Naive B cell (primary cell): ENCODE data around the gene FAIM2. TPM values are rescaled to one million over a fixed set of nuclear protein-coding genes. Genes with fewer than 3 reads are reported as not detected.
A peak's percentile ranks its signal among the peaks of the same experiment; 100 is the strongest.

ENCODE experiments used
- ATAC-seq, 2 donors: fragments of 150-1000 bp; cut with Tn5 transposase; 2 replicates each; pipeline ENCODE4 v1.10.0; 2021; ENCODE audit warnings: low read depth in 2 of 2, mild to moderate bottlenecking in 2 of 2, moderate library complexity in 2 of 2
- DNase-seq: peaks from one replicate; pipeline ENCODE4 v3.0.0; 2022
- H3K27ac Mint-ChIP-seq, 6 donors: one replicate each; pipeline ENCODE4 v1.8.0; 2020 to 2022; ENCODE audit warnings: mild to moderate bottlenecking in 6 of 6, mixed read lengths in 6 of 6, moderate library complexity in 5 of 6, inconsistent platforms in 2 of 6
- H3K27me3 Mint-ChIP-seq, 3 donors: one replicate each; pipeline ENCODE4 v1.8.0; 2021 to 2022; ENCODE audit warnings: mixed read lengths in 3 of 3, mild to moderate bottlenecking in 1 of 3
- H3K36me3 Mint-ChIP-seq, 2 donors: one replicate each; pipeline ENCODE4 v1.8.0; 2020 to 2022; ENCODE audit warnings: mixed read lengths in 2 of 2, inconsistent platforms in 1 of 2, mild to moderate bottlenecking in 1 of 2
- H3K4me1 Mint-ChIP-seq, 3 donors: one replicate each; pipeline ENCODE4 v1.8.0; 2020 to 2022; ENCODE audit warnings: mixed read lengths in 3 of 3, inconsistent platforms in 1 of 3, mild to moderate bottlenecking in 1 of 3, moderate library complexity in 1 of 3
- H3K4me3 Mint-ChIP-seq, 8 donors: one replicate each; pipeline ENCODE4 v1.8.0; 2020 to 2022; ENCODE audit warnings: mild to moderate bottlenecking in 8 of 8, mixed read lengths in 8 of 8, moderate library complexity in 8 of 8, inconsistent platforms in 2 of 8
- H3K9me3 Mint-ChIP-seq, 7 donors: one replicate each; pipeline ENCODE4 v1.8.0; 2020 to 2022; ENCODE audit warnings: mixed read lengths in 7 of 7, mild to moderate bottlenecking in 5 of 7, inconsistent platforms in 2 of 7, moderate library complexity in 1 of 7
- polyA plus RNA-seq, 6 donors: library from polyadenylated mRNA; unstranded; fragments of 300-500 nt; fragmentation: Illumina TruSeq; gene quantifications; one replicate each; pipeline ENCODE4 v1.2.3, GENCODE V29; 2021; ENCODE audit warnings: low read depth in 6 of 6

FAIM2 gene
- polyA plus RNA-seq, 6 donors from 2014 or later = not detected

- no peak overlapping the region for H3K27ac Mint-ChIP-seq
- peaks cover 16 to 24% (median 21%) of the 10 kb centered on the region in 3 donors for H3K4me1 Mint-ChIP-seq
- H3K4me3 Mint-ChIP-seq = peak overlapping the region in 1 of 8 donors; percentile 41
- no peaks in the 10 kb centered on the region for H3K9me3 Mint-ChIP-seq
- H3K27me3 Mint-ChIP-seq = peaks cover 0 to 5% (median 0%) of the 10 kb centered on the region in 3 donors
- ATAC-seq (no peak), DNase-seq (no peak)
- no peaks in the 10 kb centered on the region for H3K36me3 Mint-ChIP-seq
These were observed 72.0 kb downstream of the FAIM2 start for GRCh38 chr12:49831717-49832116.

GRCh38 chr12:49828133-49829091 lies 75.3 kb downstream of the FAIM2 start, which contains the start of gene NCKAP5L:
Gene NCKAP5L, minus strand, starts transcription at chr12:49828413. Its CDS starts 24,369 bp downstream, at chr12:49804044.
- peak within 1 kb of the TSS; percentile 57 to 99 (median 98) for H3K27ac Mint-ChIP-seq
- DNase-seq (peak; percentile 91), ATAC-seq (peak; percentile 92)
- H3K27me3 Mint-ChIP-seq = peaks cover 0 to 5% (median 0%) of the 10 kb centered on the region in 3 donors
- H3K36me3 Mint-ChIP-seq = no peaks in the 10 kb centered on the region
- H3K4me1 Mint-ChIP-seq = peaks cover 30 to 47% (median 40%) of the 10 kb centered on the region in 3 donors
- peak within 1 kb of the TSS; percentile 88 to 100 (median 98) for H3K4me3 Mint-ChIP-seq
- no peaks in the 10 kb centered on the region for H3K9me3 Mint-ChIP-seq

- H3K4me1 Mint-ChIP-seq = peaks cover 30 to 47% (median 40%) of the 10 kb centered on the region in 3 donors
- H3K9me3 Mint-ChIP-seq = no peaks in the 10 kb centered on the region
- peak overlapping the region in 2 of 6 donors; percentile 42 to 86 for H3K27ac Mint-ChIP-seq
- peaks cover 0 to 3% (median 0%) of the 10 kb centered on the region in 3 donors for H3K27me3 Mint-ChIP-seq
- ATAC-seq = peak in 1 of 2 donors; percentile 3
- peak; percentile 28 for DNase-seq
- H3K4me3 Mint-ChIP-seq = peak overlapping the region; percentile 82 to 100 (median 94)
- no peaks in the 10 kb centered on the region for H3K36me3 Mint-ChIP-seq
These were observed 76.2 kb downstream of the FAIM2 start for GRCh38 chr12:49827401-49828099.

GRCh38 chr12:49827051-49827400 lies 76.7 kb downstream of the FAIM2 start:
- H3K27me3 Mint-ChIP-seq = no peaks in the 10 kb centered on the region
- DNase-seq (no peak), ATAC-seq (no peak)
- peaks cover 30 to 47% (median 40%) of the 10 kb centered on the region in 3 donors for H3K4me1 Mint-ChIP-seq
- H3K36me3 Mint-ChIP-seq = no peaks in the 10 kb centered on the region
- H3K4me3 Mint-ChIP-seq = peak overlapping the region; percentile 82 to 99 (median 90)
- H3K27ac Mint-ChIP-seq = peak overlapping the region in 3 of 6 donors; percentile 54 to 86 (median 63)
- H3K9me3 Mint-ChIP-seq = no peaks in the 10 kb centered on the region

GRCh38 chr12:49825971-49826421 lies 77.7 kb downstream of the FAIM2 start:
- peak overlapping the region in 1 of 8 donors; percentile 88 for H3K4me3 Mint-ChIP-seq
- no peak for DNase-seq
- H3K27me3 Mint-ChIP-seq = no peaks in the 10 kb centered on the region
- peak overlapping the region in 1 of 6 donors; percentile 18 for H3K27ac Mint-ChIP-seq
- H3K9me3 Mint-ChIP-seq = no peaks in the 10 kb centered on the region
- peaks cover 33 to 51% (median 49%) of the 10 kb centered on the region in 3 donors for H3K4me1 Mint-ChIP-seq
- no peak for ATAC-seq
- no peaks in the 10 kb centered on the region for H3K36me3 Mint-ChIP-seq

- no peak for ATAC-seq
- Mint-ChIP-seq H3K4me3 (peak overlapping the region in 3 of 8 donors; percentile 38 to 78 (median 42)), H3K4me1 (peaks cover 36 to 56% (median 54%) of the 10 kb centered on the region in 3 donors), H3K27ac (peak overlapping the region in 3 of 6 donors; percentile 18 to 60 (median 31)), H3K36me3 (no peaks in the 10 kb centered on the region), H3K9me3 (no peaks in the 10 kb centered on the region), H3K27me3 (no peaks in the 10 kb centered on the region)
- no peak for DNase-seq
These were observed 78.2 kb downstream of the FAIM2 start for GRCh38 chr12:49825360-49825970.

- no peak for ATAC-seq
- H3K27ac Mint-ChIP-seq = peak overlapping the region in 4 of 6 donors; percentile 21 to 82 (median 46)
- no peaks in the 10 kb centered on the region for H3K27me3 Mint-ChIP-seq
These were observed 78.8 kb downstream of the FAIM2 start for GRCh38 chr12:49824895-49825294.

GRCh38 chr12:49824416-49824815 lies 79.3 kb downstream of the FAIM2 start:
- Mint-ChIP-seq H3K27me3 (no peaks in the 10 kb centered on the region), H3K4me3 (peak overlapping the region in 1 of 8 donors; percentile 62), H3K27ac (peak overlapping the region in 1 of 6 donors; percentile 66), H3K9me3 (no peaks in the 10 kb centered on the region), H3K4me1 (peaks cover 35 to 60% (median 55%) of the 10 kb centered on the region in 3 donors), H3K36me3 (no peaks in the 10 kb centered on the region)
- ATAC-seq (no peak), DNase-seq (no peak)

More at GRCh38 chr12:49824895-49825294, 78.8 kb downstream of the FAIM2 start:
- H3K4me1 Mint-ChIP-seq = peaks cover 36 to 56% (median 56%) of the 10 kb centered on the region in 3 donors
- H3K36me3 Mint-ChIP-seq = no peaks in the 10 kb centered on the region
- no peaks in the 10 kb centered on the region for H3K9me3 Mint-ChIP-seq
- no peak for DNase-seq
- H3K4me3 Mint-ChIP-seq = peak overlapping the region in 2 of 8 donors; percentile 16 to 30

GRCh38 chr12:49823951-49824350 lies 79.7 kb downstream of the FAIM2 start:
- ATAC-seq = no peak
- Mint-ChIP-seq H3K27me3 (no peaks in the 10 kb centered on the region), H3K9me3 (no peaks in the 10 kb centered on the region), H3K27ac (no peak overlapping the region), H3K4me1 (peaks cover 31 to 58% (median 51%) of the 10 kb centered on the region in 3 donors), H3K36me3 (no peaks in the 10 kb centered on the region), H3K4me3 (peak overlapping the region in 1 of 8 donors; percentile 62)
- DNase-seq = no peak

GRCh38 chr12:49823350-49823749 lies 80.3 kb downstream of the FAIM2 start:
- H3K4me1 Mint-ChIP-seq = peaks cover 27 to 52% (median 45%) of the 10 kb centered on the region in 3 donors
- no peaks in the 10 kb centered on the region for H3K36me3 Mint-ChIP-seq
- ATAC-seq (no peak), DNase-seq (no peak)
- H3K27ac Mint-ChIP-seq = peak overlapping the region in 1 of 6 donors; percentile 42
- no peaks in the 10 kb centered on the region for H3K27me3 Mint-ChIP-seq
- H3K4me3 Mint-ChIP-seq = no peak overlapping the region
- no peaks in the 10 kb centered on the region for H3K9me3 Mint-ChIP-seq

- ATAC-seq = no peak
These were observed 82.1 kb downstream of the FAIM2 start for GRCh38 chr12:49821373-49822287.

GRCh38 chr12:49819786-49820185 lies 83.9 kb downstream of the FAIM2 start:
- no peak overlapping the region for H3K4me3 Mint-ChIP-seq
- peak overlapping the region in 2 of 6 donors; percentile 62 to 73 for H3K27ac Mint-ChIP-seq
- no peak for ATAC-seq

More at GRCh38 chr12:49821373-49822287, 82.1 kb downstream of the FAIM2 start:
- Mint-ChIP-seq H3K9me3 (no peaks in the 10 kb centered on the region), H3K27me3 (no peaks in the 10 kb centered on the region), H3K36me3 (no peaks in the 10 kb centered on the region), H3K4me1 (peaks cover 19 to 41% (median 32%) of the 10 kb centered on the region in 3 donors), H3K27ac (peak overlapping the region in 3 of 6 donors; percentile 22 to 73 (median 50)), H3K4me3 (peak overlapping the region in 2 of 8 donors; percentile 32 to 36)
- DNase-seq = no peak

More at GRCh38 chr12:49819786-49820185, 83.9 kb downstream of the FAIM2 start:
- Mint-ChIP-seq H3K4me1 (peaks cover 10 to 24% (median 22%) of the 10 kb centered on the region in 3 donors), H3K9me3 (no peaks in the 10 kb centered on the region), H3K27me3 (no peaks in the 10 kb centered on the region), H3K36me3 (peaks cover 3 to 5% of the 10 kb centered on the region in 2 donors)
- no peak for DNase-seq
